Stomach (tissue), 9 donors: Measurements from ENCODE around the gene FOXM1. TPM values are rescaled to one million over a fixed set of nuclear protein-coding genes. Genes with fewer than 3 reads are reported as not detected.
"Not testable (repeated sequence)": the region's sequence is repeated elsewhere in the genome, so short reads cannot be mapped to it uniquely, and the experiment has no call there.

Experiments used
- DNase-seq, 2 donors: peaks; one replicate each; pipeline versions ENCODE4 v3.0.0 to v3.0.0-alpha.2; 2013 to 2019
- H3K27ac ChIP-seq, 5 donors: fragments of 200-600 bp in 4 of 5; sonication (generic) in 4 of 5; one replicate each; pipeline ENCODE4 v1.5.1; 2013 to 2019; ENCODE audit warnings: mild to moderate bottlenecking in 1 of 5, moderate library complexity in 1 of 5
- H3K27me3 ChIP-seq, 3 donors: fragments of 200-600 bp; sonication (generic); one replicate each; pipeline ENCODE4 v1.5.1; 2017 to 2019; ENCODE audit warnings: mixed run types in 1 of 3
- H3K36me3 ChIP-seq, 4 donors: fragments of 200-600 bp; sonication (generic); 1 replicate in 3 of 4; 2 replicates in 1 of 4; pipeline ENCODE4 v1.5.1; 2016 to 2019
- H3K4me1 ChIP-seq, 4 donors: fragments of 200-600 bp; sonication (generic); one replicate each; pipeline ENCODE4 v1.5.1; 2016 to 2019
- H3K4me3 ChIP-seq, 4 donors: fragments of 200-600 bp; sonication (generic) in 3 of 4; one replicate each; pipeline ENCODE4 v1.5.1; 2016 to 2019; ENCODE audit warnings: mild to moderate bottlenecking in 1 of 4
- H3K9me3 ChIP-seq, 4 donors: fragments of 200-600 bp; sonication (generic); one replicate each; pipeline ENCODE4 v1.5.1; 2016 to 2019
- EP300 ChIP-seq: sonication (generic); formaldehyde crosslinking; IDR thresholded peaks from one replicate; pipeline ENCODE4 v1.6.1; 2017; ENCODE audit warnings: antibody characterized with exemption
- POLR2A ChIP-seq, 4 donors: fragments of 450-650 bp; IDR thresholded peaks; one replicate each; pipeline ENCODE4 v1.6.1; 2016; ENCODE audit warnings: antibody characterized with exemption in 4 of 4, control low read depth in 2 of 4, mild to moderate bottlenecking in 1 of 4, moderate library complexity in 1 of 4
- POLR2AphosphoS5 ChIP-seq, 3 donors: sonication (generic); formaldehyde crosslinking; IDR thresholded peaks; one replicate each; pipeline ENCODE4 v1.6.1; 2016; ENCODE audit warnings: antibody characterized with exemption in 3 of 3
- WGBS, 5 donors: extraction: QIAGEN DNeasy Blood & Tissue Kit in 3 of 5; methylation state at CpG; one replicate each; pipeline versions ENCODE4 v1.1.5 to v1.1.7; 2013 to 2018; 5-methylcytosine and 5-hydroxymethylcytosine counted together
- intact Hi-C: fragments of 100-400 bp; cut with DNase I; formaldehyde crosslinking; loops from one replicate; pipeline ENCODE4 v1.15.1; 2023; ENCODE audit warnings: low total_unique reads
- polyA plus RNA-seq, 3 donors: library from polyadenylated mRNA; stranded (reverse); fragments of 200-250 nt; gene quantifications; one replicate each; pipeline ENCODE4 v1.2.3, GENCODE V29; 2013
- total RNA-seq, 5 donors: library from RNA; depleted of rRNA; stranded (reverse); fragments of >200 nt; gene quantifications; one replicate each; pipeline versions ENCODE4 v1.1.0 to v1.2.3, GENCODE V29; 2014 to 2016
- TF ChIP-seq, protein P1 (sequence below), 7 experiments: fragments of 450-650 bp in 4 of 7; fragments of 200-600 bp in 3 of 7; sonication (generic) in 3 of 7; IDR thresholded peaks; one replicate each; pipeline ENCODE4 v1.5.1; 2016 to 2019; ENCODE audit warnings: antibody characterized with exemption in 7 of 7, control low read depth in 2 of 7, mild to moderate bottlenecking in 1 of 7
- donor health status: healthy with polysubstance abuse.
- donor health status: Bipolar disorder and iron deficiency.
- donor health status: healthy.

FOXM1 gene
- total and polyA plus RNA-seq, 8 donors = 3.5 to 23.2 (median 7.6) TPM; not detected in 1

DNA sequence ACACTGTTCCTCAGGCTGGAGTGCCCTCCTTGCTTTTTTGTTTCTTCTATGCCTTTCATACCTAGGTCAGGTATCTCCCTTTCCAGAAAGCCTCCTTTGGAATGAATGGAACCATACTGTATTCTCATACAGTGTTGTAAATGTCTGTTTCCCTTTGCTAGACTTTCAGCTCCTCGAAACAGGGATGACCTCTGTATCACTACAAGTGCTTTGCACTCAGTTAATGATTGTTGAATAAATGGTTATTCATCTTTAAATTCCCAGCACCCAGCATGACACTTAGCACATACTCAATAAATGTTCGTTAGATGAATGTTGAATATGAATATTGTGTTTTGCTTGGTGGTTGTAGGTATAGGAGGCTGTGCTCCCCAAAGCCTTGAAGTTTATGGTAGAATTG lies 7.8 kb upstream of the FOXM1 start:
- WGBS, 5 donors = 72 to 93% (median 86%) methylated on average over 2 of the region's 2 CpGs
- H3K27ac ChIP-seq = no peak overlapping the region
- H3K4me3 ChIP-seq = no peak overlapping the region
- no peak for DNase-seq
- intact Hi-C loops = no loop called here
- peaks cover 0 to 2% (median under 1%) of the 10 kb centered on the region in 4 donors for H3K4me1 ChIP-seq
- H3K9me3 ChIP-seq = no peaks in the 10 kb centered on the region
- TF ChIP-seq EP300 = no peak
- TF ChIP-seq POLR2AphosphoS5 (IDR thresholded peaks at IDR 0.05) = no peak
- TF ChIP-seq, protein P1, sequence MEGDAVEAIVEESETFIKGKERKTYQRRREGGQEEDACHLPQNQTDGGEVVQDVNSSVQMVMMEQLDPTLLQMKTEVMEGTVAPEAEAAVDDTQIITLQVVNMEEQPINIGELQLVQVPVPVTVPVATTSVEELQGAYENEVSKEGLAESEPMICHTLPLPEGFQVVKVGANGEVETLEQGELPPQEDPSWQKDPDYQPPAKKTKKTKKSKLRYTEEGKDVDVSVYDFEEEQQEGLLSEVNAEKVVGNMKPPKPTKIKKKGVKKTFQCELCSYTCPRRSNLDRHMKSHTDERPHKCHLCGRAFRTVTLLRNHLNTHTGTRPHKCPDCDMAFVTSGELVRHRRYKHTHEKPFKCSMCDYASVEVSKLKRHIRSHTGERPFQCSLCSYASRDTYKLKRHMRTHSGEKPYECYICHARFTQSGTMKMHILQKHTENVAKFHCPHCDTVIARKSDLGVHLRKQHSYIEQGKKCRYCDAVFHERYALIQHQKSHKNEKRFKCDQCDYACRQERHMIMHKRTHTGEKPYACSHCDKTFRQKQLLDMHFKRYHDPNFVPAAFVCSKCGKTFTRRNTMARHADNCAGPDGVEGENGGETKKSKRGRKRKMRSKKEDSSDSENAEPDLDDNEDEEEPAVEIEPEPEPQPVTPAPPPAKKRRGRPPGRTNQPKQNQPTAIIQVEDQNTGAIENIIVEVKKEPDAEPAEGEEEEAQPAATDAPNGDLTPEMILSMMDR (IDR thresholded peaks at IDR 0.05) = no peak
- no peak for TF ChIP-seq POLR2A (IDR thresholded peaks at IDR 0.05)
- H3K27me3 ChIP-seq = no peaks in the 10 kb centered on the region
- peaks cover 3 to 28% (median 13%) of the 10 kb centered on the region in 4 donors for H3K36me3 ChIP-seq

DNA sequence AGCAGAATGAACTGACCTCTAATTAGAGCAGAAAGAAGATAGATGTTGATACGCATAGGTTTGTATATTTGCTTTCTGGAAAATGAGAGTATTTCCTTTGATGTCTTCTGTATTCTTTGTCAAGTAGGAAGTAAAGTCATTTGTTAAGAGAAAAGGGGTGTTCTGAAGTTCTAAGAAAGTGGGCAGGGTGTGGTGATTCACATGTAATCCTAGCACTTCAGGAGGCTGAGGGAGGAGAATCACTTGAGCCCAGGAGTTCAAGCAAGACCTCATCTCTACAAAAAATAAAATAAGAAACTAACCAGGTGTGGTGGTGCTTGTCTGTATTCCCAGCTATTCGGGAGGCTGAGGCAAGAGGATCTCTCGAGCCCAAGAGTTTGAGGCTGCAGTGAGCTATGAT lies 2.9 kb upstream of the FOXM1 start:
- WGBS, 5 donors = 97 to 99% (median 98%) methylated on average over 3 of the region's 3 CpGs
- Histone ChIP-seq H3K9me3 (no peaks in the 10 kb centered on the region), H3K4me3 (no peak overlapping the region), H3K36me3 (peaks cover 0 to 5% (median 0%) of the 10 kb centered on the region in 4 donors), H3K27me3 (no peaks in the 10 kb centered on the region), H3K4me1 (peaks cover 16 to 35% (median 26%) of the 10 kb centered on the region in 4 donors), H3K27ac (no peak overlapping the region)
- no peak for TF ChIP-seq POLR2A (IDR thresholded peaks at IDR 0.05)
- TF ChIP-seq, protein P1 (IDR thresholded peaks at IDR 0.05) = no peak
- no peak for TF ChIP-seq POLR2AphosphoS5 (IDR thresholded peaks at IDR 0.05)
- no peak for TF ChIP-seq EP300
- DNase-seq = no peak
- intact Hi-C loops = no loop called here

DNA sequence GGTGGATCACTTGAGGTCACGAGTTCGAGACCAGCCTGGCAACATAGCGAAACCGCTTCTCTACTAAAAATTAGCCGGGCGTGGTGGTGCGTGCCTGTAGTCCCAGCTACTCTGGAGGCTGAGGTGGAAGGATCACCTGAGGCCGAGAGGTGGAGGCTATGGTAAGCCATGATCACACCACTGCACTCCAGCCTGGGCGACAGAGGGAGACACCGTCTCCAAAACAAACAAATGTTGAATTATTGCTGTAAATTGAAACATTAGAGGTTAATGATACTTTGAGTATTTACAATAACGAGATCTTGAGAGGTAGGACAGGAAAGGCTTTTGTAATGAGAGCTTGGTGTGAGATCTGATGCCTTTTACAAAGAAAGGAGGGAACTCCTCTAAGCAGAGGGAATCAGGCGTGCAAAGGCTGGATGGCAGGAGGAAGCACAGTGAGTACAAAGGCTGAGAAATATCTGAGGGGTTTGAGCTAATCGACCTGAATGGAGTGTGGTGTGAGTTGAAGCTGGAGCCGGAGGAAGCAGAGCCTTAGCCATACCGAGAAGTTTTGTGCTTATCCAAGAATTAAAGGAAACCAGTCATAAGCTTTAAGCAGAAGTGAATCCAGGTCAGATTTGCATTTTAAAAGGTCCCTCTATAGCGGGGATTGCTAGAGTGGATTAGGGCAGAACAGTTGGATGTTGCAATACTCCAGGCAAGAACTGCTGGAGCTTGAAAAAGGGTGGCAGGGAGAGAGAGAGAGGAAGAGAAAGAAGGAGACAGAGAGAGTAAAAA lies 1.2 kb upstream of the FOXM1 start:
- intact Hi-C loops = no loop called here
- TF ChIP-seq, protein P1 (IDR thresholded peaks at IDR 0.05) = no peak
- TF ChIP-seq POLR2A (IDR thresholded peaks at IDR 0.05) (no peak), POLR2AphosphoS5 (IDR thresholded peaks at IDR 0.05) (no peak)
- H3K4me1 ChIP-seq = peaks cover 16 to 35% (median 26%) of the 10 kb centered on the region in 4 donors
- 20 to 31% (median 27%) methylated on average over 12 to 16 of the region's 16 CpGs for WGBS, 5 donors
- peak in 1 of 2 donors; percentile 32 for DNase-seq
- peaks cover 0 to 5% (median 0%) of the 10 kb centered on the region in 4 donors for H3K36me3 ChIP-seq
- no peaks in the 10 kb centered on the region for H3K9me3 ChIP-seq
- H3K4me3 ChIP-seq = peak overlapping the region; percentile 83 to 99 (median 95)
- peak overlapping the region; percentile 94 to 98 (median 97) for H3K27ac ChIP-seq
- H3K27me3 ChIP-seq = no peaks in the 10 kb centered on the region

DNA sequence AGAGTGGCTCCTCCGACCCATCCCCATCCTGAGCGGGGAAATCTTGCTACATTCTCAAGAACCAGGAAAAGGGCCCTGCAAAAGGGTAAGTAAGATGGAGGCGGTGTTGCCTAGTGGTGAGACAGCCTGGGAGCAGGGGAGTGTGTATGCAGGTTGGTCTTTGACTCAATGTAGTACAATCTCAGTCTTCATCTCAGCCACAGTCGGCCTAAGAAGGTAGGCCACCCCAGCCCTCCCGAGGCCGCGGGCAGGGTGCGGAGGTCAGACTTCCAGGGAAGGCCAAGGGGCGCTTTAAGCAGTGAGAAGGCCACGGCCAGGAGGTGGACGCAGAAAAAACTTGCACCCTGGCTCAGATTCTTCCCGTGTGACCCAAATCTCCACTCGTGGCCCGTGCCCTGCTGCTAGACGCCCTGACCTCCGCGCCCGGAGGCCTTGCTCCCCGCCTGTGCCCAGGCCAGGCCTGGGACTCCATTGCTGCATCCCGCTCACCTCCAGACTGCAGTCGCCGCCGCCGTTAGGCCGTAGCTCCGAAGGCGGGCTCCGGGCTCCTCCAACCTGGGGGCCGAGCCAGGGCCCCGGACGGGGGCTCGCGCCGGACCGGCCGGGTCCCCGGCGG lies 435 bp downstream of the FOXM1 start:
- Histone ChIP-seq H3K36me3 (peaks cover 0 to 5% (median 0%) of the 10 kb centered on the region in 4 donors), H3K27me3 (no peaks in the 10 kb centered on the region), H3K4me3 (peak overlapping the region; percentile 83 to 99 (median 95)), H3K4me1 (peaks cover 16 to 35% (median 26%) of the 10 kb centered on the region in 4 donors), H3K9me3 (no peaks in the 10 kb centered on the region), H3K27ac (peak overlapping the region in 4 of 5 donors; percentile 94 to 98 (median 97))
- intact Hi-C loops = no loop called here
- WGBS, 5 donors = 3 to 31% (median 4%) methylated on average over 4 to 38 of the region's 38 CpGs
- TF ChIP-seq, protein P1 (IDR thresholded peaks at IDR 0.05) = no peak
- TF ChIP-seq EP300 (no peak), POLR2A (IDR thresholded peaks at IDR 0.05) (no peak), POLR2AphosphoS5 (IDR thresholded peaks at IDR 0.05) (no peak)
- peak in 1 of 2 donors; percentile 25 for DNase-seq

DNA sequence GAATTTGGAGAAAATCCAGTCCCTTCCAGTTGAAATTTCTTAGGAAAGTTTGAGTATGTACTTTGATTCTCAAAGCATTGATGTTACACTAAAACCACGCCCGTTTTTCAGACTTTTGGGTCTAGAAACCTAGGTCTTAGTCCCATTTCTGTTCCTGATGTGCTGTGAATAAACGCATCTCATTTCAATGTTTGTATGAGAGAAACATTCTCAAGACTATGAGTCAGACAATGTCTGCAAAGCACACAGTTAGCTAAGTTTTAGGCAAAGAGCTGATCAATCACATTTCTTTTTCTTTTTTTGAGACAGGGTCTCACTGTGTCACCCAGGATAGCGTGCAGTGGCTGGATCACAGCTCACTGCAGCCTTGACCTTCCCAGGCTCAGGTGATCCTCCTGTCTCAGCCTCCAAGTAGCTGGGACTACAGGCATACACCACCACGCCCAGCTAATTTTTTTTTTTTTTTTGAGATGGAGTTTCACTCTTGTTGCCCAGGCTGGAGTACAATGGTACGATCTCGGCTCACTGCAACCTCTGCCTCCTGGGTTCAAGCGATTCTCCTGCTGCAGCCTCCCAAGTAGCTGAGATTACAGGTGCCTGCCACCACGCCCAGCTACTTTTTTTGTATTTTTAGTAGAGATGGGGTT lies 7.9 kb downstream of the FOXM1 start:
- DNase-seq, H3K27ac ChIP-seq, intact Hi-C loops, H3K27me3 ChIP-seq, H3K4me3 ChIP-seq, H3K9me3 ChIP-seq, H3K4me1 ChIP-seq: not testable (repeated sequence)
- H3K36me3 ChIP-seq = peaks cover 0 to 24% (median 4%) of the 10 kb centered on the region in 4 donors
- 84 to 96% (median 94%) methylated on average over 9 of the region's 9 CpGs for WGBS, 5 donors
